ENCODE data around the gene CFAP99. TPM values are rescaled to one million over a fixed set of nuclear protein-coding genes. Genes with fewer than 3 reads are reported as not detected.

Gene CFAP99
- total and polyA plus RNA-seq, 5 experiments from 2014 or later, result 0.05 TPM; not detected in 4

DNA sequence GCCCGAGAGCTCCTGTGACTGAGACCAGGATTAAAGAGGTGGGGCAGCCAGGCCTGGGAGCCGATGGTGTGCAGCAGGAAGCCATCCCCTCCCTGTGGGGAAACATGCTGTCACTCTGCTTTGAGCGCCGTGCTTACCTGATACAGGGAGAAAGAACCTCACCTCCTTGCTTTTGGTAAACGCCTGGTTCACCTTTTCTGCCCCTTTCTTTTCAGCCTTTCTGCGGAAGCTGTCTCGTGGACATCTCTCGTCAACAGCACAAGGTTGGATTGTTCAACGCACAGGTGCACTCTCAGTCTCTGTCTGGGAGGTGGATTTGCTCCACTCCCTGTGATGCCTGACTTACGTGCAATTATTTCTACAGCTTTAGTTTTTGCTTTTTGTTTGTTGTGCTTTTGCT lies 12.3 kb upstream of the CFAP99 start:
- Mint-ChIP-seq H3K4me1 (peaks cover 11 to 37% (median 31%) of the 10 kb centered on the region in 4 donors), H3K27ac (peak overlapping the region in 4 of 10 donors; percentile 4 to 85 (median 31)), H3K36me3 (no peaks in the 10 kb centered on the region), H3K27me3 (peaks cover 0 to 4% (median 0%) of the 10 kb centered on the region in 5 donors), H3K9me3 (no peaks in the 10 kb centered on the region), H3K4me3 (no peak overlapping the region)
- POLR2A ChIA-PET, result no interaction called here
- no peak for DNase-seq
- no peak for ATAC-seq

DNA sequence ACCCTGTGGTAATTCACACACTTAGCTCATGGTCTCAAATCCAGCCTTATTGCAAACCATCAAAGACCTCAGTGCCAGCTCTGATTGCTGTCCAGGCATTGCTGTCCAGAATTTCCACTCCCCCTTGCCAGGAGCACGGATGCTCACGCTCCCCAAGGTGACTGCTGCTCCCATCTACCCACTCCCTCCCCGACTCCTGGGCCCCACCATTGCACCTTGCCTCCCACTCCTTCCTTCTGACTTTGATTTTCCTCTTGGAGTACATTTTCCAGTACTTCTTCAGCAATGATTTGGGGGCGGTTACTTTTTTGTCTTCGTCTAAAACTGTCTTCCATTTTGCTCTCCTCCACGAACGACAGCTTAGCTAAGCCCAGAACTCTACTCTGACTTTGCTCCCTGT lies 11.8 kb upstream of the CFAP99 start:
- H3K36me3 Mint-ChIP-seq, result no peaks in the 10 kb centered on the region
- H3K4me3 Mint-ChIP-seq, result no peak overlapping the region
- H3K27ac Mint-ChIP-seq, result peak overlapping the region in 5 of 10 donors; percentile 4 to 85 (median 23)
- POLR2A ChIA-PET, result no interaction called here
- H3K9me3 Mint-ChIP-seq, result no peaks in the 10 kb centered on the region
- no peak for DNase-seq
- no peak for ATAC-seq
- peaks cover 0 to 4% (median 0%) of the 10 kb centered on the region in 5 donors for H3K27me3 Mint-ChIP-seq
- peaks cover 14 to 38% (median 31%) of the 10 kb centered on the region in 4 donors for H3K4me1 Mint-ChIP-seq

GRCh38 chr4:2407991-2408342 lies 10.8 kb upstream of the CFAP99 start:
- Mint-ChIP-seq H3K4me3 (no peak overlapping the region), H3K9me3 (no peaks in the 10 kb centered on the region), H3K4me1 (peaks cover 20 to 38% (median 32%) of the 10 kb centered on the region in 4 donors), H3K27me3 (peaks cover 0 to 2% (median 0%) of the 10 kb centered on the region in 5 donors), H3K27ac (peak overlapping the region in 5 of 10 donors; percentile 19 to 65 (median 45)), H3K36me3 (no peaks in the 10 kb centered on the region)
- ATAC-seq, result no peak
- DNase-seq, result no peak
- POLR2A ChIA-PET, result no interaction called here

DNA sequence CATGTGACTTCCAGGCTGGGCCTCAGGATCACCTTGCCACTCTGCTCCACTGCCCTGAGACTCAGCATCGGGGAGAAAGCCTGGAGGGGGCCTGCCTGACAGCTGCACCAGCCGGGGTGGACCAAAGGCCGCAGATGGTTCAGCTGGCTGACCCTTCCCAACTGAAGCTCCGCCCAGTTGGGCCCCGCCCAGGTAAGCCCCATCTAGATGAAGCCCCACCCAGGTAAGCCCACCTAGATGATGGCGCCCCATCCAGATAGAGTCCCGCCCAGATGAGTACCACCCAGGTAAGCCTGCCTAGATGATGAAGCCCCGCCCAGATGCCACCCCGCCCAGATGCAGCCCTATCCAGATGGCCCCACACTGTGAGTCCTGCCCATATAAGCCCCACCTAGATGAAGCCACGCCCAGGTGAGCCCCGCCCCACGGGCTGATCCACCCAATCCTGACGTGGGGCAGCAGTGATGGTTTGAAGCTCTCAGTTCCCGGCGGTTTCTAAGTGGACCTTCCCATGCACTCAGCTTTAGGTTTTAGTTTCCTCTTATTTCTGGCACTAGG lies 10.3 kb upstream of the CFAP99 start:
- no peaks in the 10 kb centered on the region for H3K36me3 Mint-ChIP-seq
- H3K4me1 Mint-ChIP-seq, result peaks cover 22 to 41% (median 36%) of the 10 kb centered on the region in 4 donors
- POLR2A ChIA-PET, result interaction anchor here (0.6 to 0.8 kb wide), 2 partner anchors 60 to 96 kb away, joined by 3 read pairs; partner anchors contain the start of gene RNF4
- peak overlapping the region in 2 of 10 donors; percentile 4 to 64 for H3K27ac Mint-ChIP-seq
- peaks cover 0 to 2% (median 0%) of the 10 kb centered on the region in 5 donors for H3K27me3 Mint-ChIP-seq
- H3K4me3 Mint-ChIP-seq, result no peak overlapping the region
- DNase-seq, result no peak
- no peaks in the 10 kb centered on the region for H3K9me3 Mint-ChIP-seq
- ATAC-seq, result no peak

- Mint-ChIP-seq H3K36me3 (no peaks in the 10 kb centered on the region), H3K9me3 (no peaks in the 10 kb centered on the region), H3K4me3 (no peak overlapping the region), H3K27me3 (peaks cover 0 to 2% (median 0%) of the 10 kb centered on the region in 5 donors), H3K27ac (peak overlapping the region in 1 of 10 donors; percentile 37), H3K4me1 (peaks cover 25 to 46% (median 40%) of the 10 kb centered on the region in 4 donors)
- DNase-seq (no peak), ATAC-seq (no peak)
- POLR2A ChIA-PET, result interaction anchor here (0.6 to 0.8 kb wide), 2 partner anchors 59 to 95 kb away, joined by 3 read pairs; partner anchors contain the start of gene RNF4
Measured at GRCh38 chr4:2408976-2409375, 9.8 kb upstream of the CFAP99 start.

GRCh38 chr4:2409381-2409783 lies 9.4 kb upstream of the CFAP99 start:
- no peak overlapping the region for H3K4me3 Mint-ChIP-seq
- H3K27me3 Mint-ChIP-seq, result peaks cover 0 to 2% (median 0%) of the 10 kb centered on the region in 5 donors
- POLR2A ChIA-PET, result no interaction called here
- H3K27ac Mint-ChIP-seq, result peak overlapping the region in 2 of 10 donors; percentile 37
- DNase-seq (no peak), ATAC-seq (no peak)
- no peaks in the 10 kb centered on the region for H3K36me3 Mint-ChIP-seq
- no peaks in the 10 kb centered on the region for H3K9me3 Mint-ChIP-seq
- H3K4me1 Mint-ChIP-seq, result peaks cover 27 to 50% (median 44%) of the 10 kb centered on the region in 4 donors

GRCh38 chr4:2411786-2412510 lies 6.8 kb upstream of the CFAP99 start:
- Mint-ChIP-seq H3K36me3 (no peaks in the 10 kb centered on the region), H3K4me3 (peak overlapping the region; percentile 69 to 88 (median 82)), H3K4me1 (peaks cover 33 to 67% (median 63%) of the 10 kb centered on the region in 4 donors), H3K9me3 (no peaks in the 10 kb centered on the region), H3K27me3 (peaks cover 0 to 9% (median 5%) of the 10 kb centered on the region in 5 donors), H3K27ac (peak overlapping the region; percentile 91 to 99 (median 96))
- ATAC-seq (no peak), DNase-seq (peak in 1 of 10 donors; percentile 11)
- POLR2A ChIA-PET, result interaction anchor here (0.6 to 3.0 kb wide), 13 partner anchors 9 to 171 kb away, joined by 3 to 20 read pairs (median 4); partner anchors contain the start of genes FAM193A, HAUS3, MXD4 and POLN

- H3K4me3 Mint-ChIP-seq, result peak overlapping the region; percentile 69 to 88 (median 82)
- DNase-seq (peak in 8 of 10 donors; percentile 45 to 84 (median 71)), ATAC-seq (peak; percentile 56 to 68)
- peaks cover 33 to 68% (median 63%) of the 10 kb centered on the region in 4 donors for H3K4me1 Mint-ChIP-seq
- H3K36me3 Mint-ChIP-seq, result no peaks in the 10 kb centered on the region
- POLR2A ChIA-PET, result interaction anchor here (0.6 to 3.0 kb wide), 15 partner anchors 10 to 172 kb away, joined by 3 to 20 read pairs (median 4); partner anchors contain the start of genes FAM193A, HAUS3, MXD4 and POLN
- H3K27ac Mint-ChIP-seq, result peak overlapping the region; percentile 91 to 99 (median 96)
- H3K9me3 Mint-ChIP-seq, result no peaks in the 10 kb centered on the region
- peaks cover 0 to 9% (median 5%) of the 10 kb centered on the region in 5 donors for H3K27me3 Mint-ChIP-seq
Measured at GRCh38 chr4:2412534-2412884, 6.2 kb upstream of the CFAP99 start.

GRCh38 chr4:2412885-2413716 lies 5.7 kb upstream of the CFAP99 start:
- ATAC-seq, result peak; percentile 74 to 79
- Mint-ChIP-seq H3K4me3 (peak overlapping the region; percentile 69 to 88 (median 82)), H3K4me1 (peaks cover 33 to 72% (median 68%) of the 10 kb centered on the region in 4 donors), H3K9me3 (no peaks in the 10 kb centered on the region), H3K27me3 (peaks cover 0 to 14% (median 5%) of the 10 kb centered on the region in 5 donors), H3K27ac (peak overlapping the region; percentile 91 to 99 (median 96)), H3K36me3 (no peaks in the 10 kb centered on the region)
- DNase-seq, result peak; percentile 55 to 94 (median 88)
- POLR2A ChIA-PET, result interaction anchor here (0.7 to 3.0 kb wide), 15 partner anchors 11 to 833 kb away, joined by 3 to 20 read pairs (median 4); partner anchors contain the start of genes FAM193A, HAUS3, MXD4 and POLN

DNA sequence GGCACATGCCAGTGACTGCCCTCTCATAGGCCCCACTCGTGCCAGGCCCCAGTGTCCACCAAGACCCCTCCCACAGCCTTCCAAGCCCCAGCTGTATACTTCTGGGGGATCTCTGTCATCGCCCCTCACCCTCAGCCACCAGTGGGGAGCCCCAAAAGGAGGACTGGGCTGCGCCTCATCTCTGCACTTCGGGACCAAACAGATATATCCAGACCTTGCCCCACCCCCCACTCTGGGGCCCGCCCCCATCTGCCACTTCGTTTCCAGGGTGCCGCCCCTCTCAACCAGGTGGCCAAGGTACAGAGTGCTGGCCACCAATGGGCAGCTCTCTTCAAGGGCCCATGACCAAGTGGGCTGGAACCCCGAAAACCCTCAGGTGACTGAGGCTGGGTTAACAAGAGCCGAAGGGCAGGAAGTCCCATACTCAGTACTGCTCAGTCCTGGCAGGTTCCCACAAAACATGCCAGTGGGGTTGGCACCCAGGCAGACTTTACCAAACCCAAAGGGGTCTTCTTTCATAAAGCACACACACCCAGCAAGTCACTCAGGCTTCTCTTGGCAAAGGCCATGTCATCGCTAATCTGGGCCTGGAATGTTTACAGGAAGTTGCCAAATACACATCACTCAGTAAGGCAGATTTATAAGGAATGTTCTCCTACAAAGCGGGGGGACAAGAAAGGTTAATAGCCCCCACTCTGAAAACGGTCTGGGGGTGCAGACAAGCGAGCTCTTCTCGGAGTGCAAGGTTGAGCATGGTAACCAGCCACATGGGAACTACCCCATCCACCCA lies 4.7 kb upstream of the CFAP99 start:
- H3K27me3 Mint-ChIP-seq, result peaks cover 0 to 14% (median 5%) of the 10 kb centered on the region in 5 donors
- ATAC-seq, result no peak
- no peaks in the 10 kb centered on the region for H3K36me3 Mint-ChIP-seq
- POLR2A ChIA-PET, result interaction anchor here (0.7 to 3.0 kb wide), 6 partner anchors 12 to 152 kb away, joined by 3 to 20 read pairs (median 10); partner anchors contain the start of genes FAM193A, MXD4 and RNF4
- H3K4me3 Mint-ChIP-seq, result peak overlapping the region; percentile 69 to 88 (median 82)
- peaks cover 34 to 72% (median 70%) of the 10 kb centered on the region in 4 donors for H3K4me1 Mint-ChIP-seq
- peak overlapping the region; percentile 63 to 99 (median 96) for H3K27ac Mint-ChIP-seq
- H3K9me3 Mint-ChIP-seq, result no peaks in the 10 kb centered on the region
- peak in 2 of 10 donors; percentile 16 to 23 for DNase-seq

GRCh38 chr4:2415213-2415612 lies 3.5 kb upstream of the CFAP99 start:
- Mint-ChIP-seq H3K27me3 (peaks cover 6 to 24% (median 14%) of the 10 kb centered on the region in 5 donors), H3K36me3 (no peaks in the 10 kb centered on the region), H3K4me1 (peaks cover 41 to 83% (median 77%) of the 10 kb centered on the region in 4 donors), H3K4me3 (peak overlapping the region in 1 of 10 donors; percentile 40), H3K27ac (peak overlapping the region in 3 of 10 donors; percentile 9 to 55 (median 10)), H3K9me3 (peaks cover 0 to 3% (median 0%) of the 10 kb centered on the region in 9 donors)
- ATAC-seq (no peak), DNase-seq (no peak)
- POLR2A ChIA-PET, result interaction anchor here (0.5 to 1.7 kb wide), 3 partner anchors 53 to 881 kb away, joined by 3 to 6 read pairs (median 3); partner anchors contain the start of gene RNF4

All from naive thymus-derived CD8-positive, alpha-beta T cell (primary cell).